ENCODE data around the gene FBXO11.

Gene FBXO11

GRCh38 chr2:47844162-47844561, 62.1 kb downstream of the FBXO11 start:
- no peak for DNase-seq

- no peak for DNase-seq
These were observed 62.9 kb downstream of the FBXO11 start for GRCh38 chr2:47843407-47843806.

GRCh38 chr2:47842846-47843245, 63.5 kb downstream of the FBXO11 start:
- no peak for DNase-seq

- no peak for DNase-seq
These were observed 67.6 kb downstream of the FBXO11 start for GRCh38 chr2:47838686-47839085.

- no peak for DNase-seq
These were observed 68.0 kb downstream of the FBXO11 start for GRCh38 chr2:47838249-47838648.

- DNase-seq: no peak
These were observed 72.8 kb downstream of the FBXO11 start for GRCh38 chr2:47833516-47833968.

GRCh38 chr2:47822518-47822917, 83.8 kb downstream of the FBXO11 start:
- DNase-seq: no peak

GRCh38 chr2:47819834-47820233, 86.5 kb downstream of the FBXO11 start:
- DNase-seq: no peak

- no peak for DNase-seq
These were observed 87.5 kb downstream of the FBXO11 start for GRCh38 chr2:47818777-47819176.

- no peak for DNase-seq
These were observed 90.5 kb downstream of the FBXO11 start for GRCh38 chr2:47815764-47816163.

GRCh38 chr2:47811668-47812067, 94.6 kb downstream of the FBXO11 start:
- DNase-seq: no peak

GRCh38 chr2:47810850-47811249, 95.4 kb downstream of the FBXO11 start:
- no peak for DNase-seq

GRCh38 chr2:47809903-47810302, 96.4 kb downstream of the FBXO11 start:
- DNase-seq: no peak

- DNase-seq: no peak
These were observed 97.7 kb downstream of the FBXO11 start for GRCh38 chr2:47808614-47809013.

- DNase-seq: no peak
These were observed 100.4 kb downstream of the FBXO11 start for GRCh38 chr2:47805850-47806249.

- DNase-seq: no peak
These were observed 102.5 kb downstream of the FBXO11 start for GRCh38 chr2:47803770-47804169.

GRCh38 chr2:47803363-47803762, 102.9 kb downstream of the FBXO11 start:
- DNase-seq: no peak

- no peak for DNase-seq
These were observed 105.2 kb downstream of the FBXO11 start for GRCh38 chr2:47801118-47801517.

- DNase-seq: no peak
These were observed 107.2 kb downstream of the FBXO11 start for GRCh38 chr2:47799031-47799609.

GRCh38 chr2:47798631-47799030, 107.7 kb downstream of the FBXO11 start:
- DNase-seq: no peak

- no peak for DNase-seq
These were observed 110.1 kb downstream of the FBXO11 start for GRCh38 chr2:47796090-47796697.

- no peak for DNase-seq
These were observed 120.3 kb downstream of the FBXO11 start for GRCh38 chr2:47785986-47786385.

GRCh38 chr2:47784352-47784851, 121.9 kb downstream of the FBXO11 start:
- no peak for DNase-seq

- peak; percentile 20 for DNase-seq
These were observed 122.6 kb downstream of the FBXO11 start for GRCh38 chr2:47783486-47784351.

Measured in NCI-H2081 treated with DMSO at 0.1 percent for 48 hours (cell line).